ELF-1 (cell line): ENCODE measurements around the gene MAPKAPK2.
"Not testable (repeated sequence)": the region's sequence is repeated elsewhere in the genome, so short reads cannot be mapped to it uniquely, and the experiment has no call there.

ENCODE experiments used
- DNase-seq: peaks from one replicate; pipeline ENCODE4 v3.0.0-alpha.2; 2016; ENCODE audit warnings: low read depth, low spot score

Gene MAPKAPK2

GRCh38 chr1:206684478-206685333 lies at the start of gene MAPKAPK2:
Gene MAPKAPK2, plus strand, starts transcription at chr1:206684905. Its CDS starts 325 bp downstream, at chr1:206685230.
- DNase-seq, result peak; percentile 69

DNA sequence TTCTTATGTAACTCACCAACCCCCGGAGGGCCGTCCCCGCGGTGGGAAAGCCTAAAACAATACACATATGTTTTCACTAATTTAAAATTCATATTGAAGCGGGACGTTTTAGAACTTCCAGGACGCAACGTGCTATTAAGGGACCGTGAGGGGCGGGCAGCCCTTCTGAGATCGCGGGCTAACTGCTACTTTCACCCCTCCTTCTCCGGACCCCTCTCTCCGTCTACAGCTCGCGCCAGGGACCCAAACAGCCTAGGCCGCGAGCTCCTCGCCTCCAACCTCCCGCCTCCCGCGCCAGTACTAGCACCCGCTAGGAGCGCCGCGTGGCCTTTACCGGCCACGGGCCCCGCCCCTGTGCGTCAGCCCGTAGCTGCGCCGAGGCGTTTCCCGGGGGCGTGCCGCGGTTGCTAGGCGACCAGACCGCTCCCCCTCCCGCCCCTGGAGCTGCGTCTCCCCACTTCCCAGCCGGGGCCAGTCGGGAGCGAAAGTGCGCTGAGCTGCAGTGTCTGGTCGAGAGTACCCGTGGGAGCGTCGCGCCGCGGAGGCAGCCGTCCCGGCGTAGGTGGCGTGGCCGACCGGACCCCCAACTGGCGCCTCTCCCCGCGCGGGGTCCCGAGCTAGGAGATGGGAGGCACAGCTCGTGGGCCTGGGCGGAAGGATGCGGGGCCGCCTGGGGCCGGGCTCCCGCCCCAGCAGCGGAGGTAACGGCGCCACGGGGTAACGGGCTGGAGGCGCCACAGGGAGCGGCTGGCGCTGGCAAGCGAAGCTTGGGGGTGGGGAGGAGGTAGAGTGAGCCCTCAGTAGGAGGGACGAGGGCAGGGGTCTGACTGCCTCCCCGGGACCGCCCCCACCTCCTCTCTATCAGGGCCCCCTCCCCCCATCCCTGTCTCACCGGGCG lies 49.4 kb upstream of the MAPKAPK2 start, which contains the start of gene DYRK3:
DYRK3 (plus strand) TSS at position 457 of the 898 bp plus-strand sequence; CDS start at position 625, 168 bp downstream.
- DNase-seq, result peak; percentile 92

DNA sequence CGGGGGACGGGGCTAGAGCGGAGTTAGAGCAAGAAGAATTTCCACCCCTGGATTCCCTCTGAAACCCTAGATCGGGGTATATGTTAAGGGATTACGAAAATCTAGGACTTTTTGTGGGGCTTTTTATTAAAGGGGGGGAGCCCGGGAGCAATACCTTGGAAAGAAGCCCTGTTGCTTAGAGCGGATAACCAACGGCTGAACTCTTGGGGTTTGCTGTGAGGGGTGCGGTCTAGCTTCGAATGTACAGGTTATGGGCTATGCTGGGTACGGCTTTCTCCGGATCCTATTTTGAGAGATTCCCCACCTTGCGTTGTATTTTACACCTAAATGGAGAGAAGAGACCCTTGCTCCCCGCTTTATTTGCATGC lies 48.7 kb upstream of the MAPKAPK2 start:
- no peak for DNase-seq

GRCh38 chr1:206636671-206637070 lies 48.0 kb upstream of the MAPKAPK2 start:
- DNase-seq, result no peak

- no peak for DNase-seq
Measured at GRCh38 chr1:206637605-206638004, 47.1 kb upstream of the MAPKAPK2 start.

DNA sequence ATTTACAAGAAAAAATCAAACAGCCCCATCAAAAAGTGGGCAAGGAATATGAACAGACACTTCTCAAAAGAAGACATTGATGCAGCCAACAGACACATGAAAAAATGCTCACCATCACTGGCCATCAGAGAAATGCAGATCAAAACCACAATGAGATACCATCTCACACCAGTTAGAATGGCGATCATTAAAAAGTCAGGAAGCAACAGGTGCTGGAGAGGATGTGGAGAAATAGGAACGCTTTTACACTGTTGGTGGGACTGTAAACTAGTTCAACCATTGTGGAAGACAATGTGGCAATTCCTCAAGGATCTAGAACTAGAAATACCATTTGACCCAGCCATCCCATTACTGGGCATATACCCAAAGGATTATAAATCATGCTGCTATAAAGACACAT lies 42.6 kb upstream of the MAPKAPK2 start:
- DNase-seq, result not testable (repeated sequence)

GRCh38 chr1:206643118-206643698 lies 41.5 kb upstream of the MAPKAPK2 start:
- DNase-seq, result no peak

DNA sequence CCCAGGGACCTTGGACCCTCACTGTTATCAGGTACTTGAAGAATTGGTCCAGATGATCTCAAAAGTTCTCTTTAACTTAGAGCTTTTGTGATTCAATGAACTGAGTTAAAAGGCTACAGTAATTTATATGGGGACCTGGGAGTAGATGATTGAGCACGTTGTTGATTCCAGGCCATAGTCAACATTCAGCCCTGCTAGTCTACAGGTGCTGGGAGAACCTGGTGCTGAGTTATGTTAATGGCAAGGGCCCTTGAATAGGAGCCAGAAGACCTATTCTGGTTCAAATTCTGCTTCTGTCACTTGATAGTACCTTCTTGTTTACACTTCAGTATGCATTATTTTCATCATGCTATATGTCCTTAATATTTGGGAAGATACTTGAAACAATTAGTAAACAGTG lies 38.2 kb upstream of the MAPKAPK2 start:
- no peak for DNase-seq

- no peak for DNase-seq
Measured at GRCh38 chr1:206647224-206647623, 37.5 kb upstream of the MAPKAPK2 start.

GRCh38 chr1:206649261-206649921 lies 35.3 kb upstream of the MAPKAPK2 start:
- no peak for DNase-seq

- DNase-seq, result no peak
Measured at GRCh38 chr1:206651014-206651413, 33.7 kb upstream of the MAPKAPK2 start.

GRCh38 chr1:206651958-206652890 lies 32.5 kb upstream of the MAPKAPK2 start:
- DNase-seq, result no peak

- DNase-seq, result no peak
Measured at GRCh38 chr1:206653715-206654459, 30.8 kb upstream of the MAPKAPK2 start.

GRCh38 chr1:206654828-206655227 lies 29.9 kb upstream of the MAPKAPK2 start:
- DNase-seq, result no peak

GRCh38 chr1:206655471-206655882 lies 29.2 kb upstream of the MAPKAPK2 start:
- peak; percentile 18 for DNase-seq

DNA sequence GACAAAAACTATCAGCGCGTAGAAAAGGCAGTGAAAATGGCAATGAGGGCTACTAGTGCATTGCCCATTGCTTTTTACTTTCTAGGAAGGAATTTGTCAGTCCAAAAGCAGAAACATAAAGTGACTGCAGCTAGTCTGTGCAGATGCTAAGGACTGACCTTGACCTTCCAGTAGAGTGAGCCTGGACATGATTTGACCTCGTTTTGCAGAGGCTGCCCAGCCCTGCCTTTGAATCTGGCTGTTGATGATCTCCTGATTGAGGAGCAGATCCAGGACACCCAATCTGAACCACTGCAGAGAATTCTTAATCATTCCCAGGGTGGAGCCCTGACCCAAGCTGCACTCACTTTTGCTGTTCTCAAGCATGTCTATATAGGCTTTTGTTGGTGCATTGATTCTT lies 27.8 kb upstream of the MAPKAPK2 start:
- no peak for DNase-seq

DNA sequence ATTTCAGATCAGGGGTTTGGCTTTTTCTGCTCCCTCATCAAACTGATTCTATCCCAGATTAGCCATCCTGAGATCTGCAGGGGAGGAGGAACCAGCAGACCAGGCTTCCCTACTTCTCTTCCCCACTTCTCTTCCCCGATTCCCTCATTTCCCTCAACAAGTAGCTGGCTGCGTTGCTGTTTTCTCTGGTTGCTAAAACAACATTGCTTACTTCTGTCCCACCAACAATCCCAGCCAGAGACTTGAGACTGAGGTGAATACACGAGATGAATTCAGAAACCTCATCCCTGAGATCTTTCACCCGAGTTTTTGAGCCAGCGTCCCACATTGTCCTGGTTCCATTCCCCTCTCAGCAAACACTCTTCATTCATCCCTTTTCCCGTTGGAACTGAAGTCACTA lies 27.0 kb upstream of the MAPKAPK2 start:
- peak; percentile 34 for DNase-seq

DNA sequence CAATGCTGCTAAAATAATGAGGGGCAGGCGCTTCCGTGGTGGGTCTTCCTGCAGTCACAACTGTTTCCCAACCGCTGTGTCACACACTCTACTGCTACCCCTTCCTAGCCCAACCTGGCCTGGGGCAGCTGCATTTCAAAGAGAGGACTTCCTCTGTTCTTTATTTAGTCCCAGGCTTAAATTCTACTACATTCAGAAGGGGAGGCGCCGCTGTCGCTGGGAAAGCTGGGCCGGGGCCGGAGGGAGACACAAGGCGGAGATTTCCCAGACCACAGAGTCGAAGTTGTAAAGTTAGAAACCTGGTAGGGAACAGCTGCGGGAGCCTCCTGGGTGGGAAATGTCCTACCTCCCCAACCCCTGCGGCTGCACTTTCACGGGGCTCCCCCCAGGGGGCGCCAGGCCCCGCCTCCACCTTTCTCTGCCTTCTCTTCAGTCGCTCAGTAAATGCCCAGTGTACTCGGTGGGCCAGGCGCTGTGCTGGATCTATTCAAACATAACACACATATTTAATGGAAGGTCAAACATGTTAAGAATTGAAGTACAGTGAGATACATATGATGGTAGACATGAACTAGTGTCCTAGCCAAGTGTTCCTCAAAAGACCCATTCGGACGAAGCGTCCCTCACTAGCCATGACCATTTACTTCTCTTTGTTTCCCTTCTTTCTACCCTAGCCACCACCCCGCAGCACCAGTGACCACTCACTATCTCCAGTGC lies 26.3 kb upstream of the MAPKAPK2 start:
- peak; percentile 98 for DNase-seq

GRCh38 chr1:206658981-206659273 lies 25.8 kb upstream of the MAPKAPK2 start:
- DNase-seq, result peak; percentile 44
